DND-41 (cell line): ENCODE results near the gene SLFN13.

Source experiments
- ATAC-seq: fragments of 200-7000 bp; cut with Tn5 transposase; 3 replicates; pipeline ENCODE4 v1.9.1; 2021; ENCODE audit warnings: low read depth; ENCODE audit not compliant: insufficient read depth
- DNase-seq: peaks from one replicate; pipeline ENCODE4 v3.0.0-alpha.2; 2020
- H2AFZ ChIP-seq: 2 replicates; pipeline ENCODE4 v1.6.0; 2012; ENCODE audit warnings: low read depth, low read length
- H3K27ac ChIP-seq: 2 replicates; pipeline ENCODE4 v1.5.1; 2012; ENCODE audit warnings: low read length, inconsistent platforms
- H3K27me3 ChIP-seq: fragments of 200-600 bp; sonication (generic); 2 replicates; pipeline ENCODE4 v1.6.0; 2012; ENCODE audit warnings: low read length, mild to moderate bottlenecking, inconsistent platforms; ENCODE audit not compliant: insufficient read depth, poor library complexity
- H3K36me3 ChIP-seq: 2 replicates; pipeline ENCODE4 v1.5.1; 2012; ENCODE audit warnings: low read length, inconsistent platforms; ENCODE audit not compliant: insufficient read depth
- H3K4me1 ChIP-seq: 2 replicates; pipeline ENCODE4 v1.5.1; 2012; ENCODE audit warnings: mild to moderate bottlenecking, low read length; ENCODE audit not compliant: insufficient read depth
- H3K4me2 ChIP-seq: 2 replicates; pipeline ENCODE4 v1.6.0; 2012; ENCODE audit warnings: mild to moderate bottlenecking, moderate library complexity, low read length, inconsistent platforms; ENCODE audit not compliant: insufficient read depth
- H3K4me3 ChIP-seq, 2 experiments: fragments of 200-600 bp in 1 of 2; shearing (Covaris generic) in 1 of 2; 2 replicates each; pipeline ENCODE4 v1.5.1; 2012 to 2016; ENCODE audit warnings: inconsistent platforms in 2 of 2, low read length in 2 of 2, mild to moderate bottlenecking in 2 of 2, low read depth in 1 of 2, moderate library complexity in 1 of 2
- H3K79me2 ChIP-seq: 2 replicates; pipeline ENCODE4 v1.6.0; 2012; ENCODE audit warnings: low read length, inconsistent platforms; ENCODE audit not compliant: insufficient read depth
- H3K9ac ChIP-seq: 2 replicates; pipeline ENCODE4 v1.6.0; 2012; ENCODE audit warnings: low read depth, mild to moderate bottlenecking, inconsistent platforms, low read length, moderate library complexity
- H3K9me3 ChIP-seq: 2 replicates; pipeline ENCODE4 v1.5.1; 2012; ENCODE audit warnings: low read length, moderate library complexity, mild to moderate bottlenecking, inconsistent platforms; ENCODE audit not compliant: insufficient read depth, severe bottlenecking
- H4K20me1 ChIP-seq: 2 replicates; pipeline ENCODE4 v1.6.0; 2012; ENCODE audit warnings: low read length; ENCODE audit not compliant: insufficient read depth
- CTCF ChIP-seq: IDR thresholded peaks from 2 replicates; pipeline ENCODE4 v1.5.1; 2012; ENCODE audit warnings: borderline replicate concordance, low read length, moderate library complexity, mild to moderate bottlenecking; ENCODE audit not compliant: poor library complexity, severe bottlenecking; ENCODE audit errors: extremely low read depth
- EZH2 ChIP-seq: IDR thresholded peaks from 3 replicates; pipeline ENCODE4 v1.6.1; 2012; ENCODE audit warnings: borderline replicate concordance, low read depth, mild to moderate bottlenecking, moderate library complexity, low read length, inconsistent platforms; ENCODE audit not compliant: severe bottlenecking

The SLFN13 gene

GRCh38 chr17:35448214-35448898 lies at the start of gene SLFN13:
SLFN13 (minus strand) TSS chr17:35448766; CDS start chr17:35445680, 3,086 bp downstream.
- ATAC-seq, result peak; percentile 91
- Histone ChIP-seq H3K4me3 (no peak within 1 kb of the TSS), H4K20me1 (peaks cover 3% of the 10 kb centered on the region; the same call in 1 of the 2 replicates), H3K4me2 (no peak within 1 kb of the TSS), H3K9ac (no peak within 1 kb of the TSS), H3K79me2 (no peaks in the 10 kb centered on the region), H3K27me3 (no peaks in the 10 kb centered on the region), H3K9me3 (no peaks in the 10 kb centered on the region), H3K36me3 (peaks cover 17% of the 10 kb centered on the region), H3K27ac (no peak within 1 kb of the TSS), H3K4me1 (no peaks in the 10 kb centered on the region), H2AFZ (no peak within 1 kb of the TSS)
- no peak for TF ChIP-seq CTCF
- TF ChIP-seq EZH2, result no peak
- peak; percentile 80 for DNase-seq

- Histone ChIP-seq H3K9me3 (no peaks in the 10 kb centered on the region), H3K4me3 (no peak overlapping the region), H2AFZ (no peak overlapping the region), H4K20me1 (peaks cover 41% of the 10 kb centered on the region), H3K27me3 (no peaks in the 10 kb centered on the region), H3K4me2 (no peak overlapping the region), H3K36me3 (peaks cover 67% of the 10 kb centered on the region), H3K9ac (no peak overlapping the region), H3K79me2 (peaks cover 91% of the 10 kb centered on the region), H3K4me1 (no peaks in the 10 kb centered on the region), H3K27ac (no peak overlapping the region)
- TF ChIP-seq EZH2 (no peak), CTCF (no peak)
- DNase-seq (no peak), ATAC-seq (no peak)
These were observed 48.1 kb upstream of the SLFN13 start for GRCh38 chr17:35496451-35497290.

GRCh38 chr17:35493040-35493439 lies 44.5 kb upstream of the SLFN13 start:
- peaks cover 71% of the 10 kb centered on the region for H3K36me3 ChIP-seq
- no peak for DNase-seq
- peaks cover 12% of the 10 kb centered on the region for H4K20me1 ChIP-seq
- H3K4me1 ChIP-seq, result no peaks in the 10 kb centered on the region
- H3K27ac ChIP-seq, result no peak overlapping the region
- H3K79me2 ChIP-seq, result peaks cover 90% of the 10 kb centered on the region
- no peak overlapping the region for H3K4me3 ChIP-seq
- H3K9ac ChIP-seq, result no peak overlapping the region
- no peak overlapping the region for H2AFZ ChIP-seq
- no peak for ATAC-seq
- H3K27me3 ChIP-seq, result no peaks in the 10 kb centered on the region
- no peaks in the 10 kb centered on the region for H3K9me3 ChIP-seq
- H3K4me2 ChIP-seq, result no peak overlapping the region
- TF ChIP-seq CTCF (no peak), EZH2 (no peak)
